ENCODE data around the gene GLUD1.
"Not testable (repeated sequence)": the region's sequence is repeated elsewhere in the genome, so short reads cannot be mapped to it uniquely, and the experiment has no call there.

GLUD1 gene

DNA sequence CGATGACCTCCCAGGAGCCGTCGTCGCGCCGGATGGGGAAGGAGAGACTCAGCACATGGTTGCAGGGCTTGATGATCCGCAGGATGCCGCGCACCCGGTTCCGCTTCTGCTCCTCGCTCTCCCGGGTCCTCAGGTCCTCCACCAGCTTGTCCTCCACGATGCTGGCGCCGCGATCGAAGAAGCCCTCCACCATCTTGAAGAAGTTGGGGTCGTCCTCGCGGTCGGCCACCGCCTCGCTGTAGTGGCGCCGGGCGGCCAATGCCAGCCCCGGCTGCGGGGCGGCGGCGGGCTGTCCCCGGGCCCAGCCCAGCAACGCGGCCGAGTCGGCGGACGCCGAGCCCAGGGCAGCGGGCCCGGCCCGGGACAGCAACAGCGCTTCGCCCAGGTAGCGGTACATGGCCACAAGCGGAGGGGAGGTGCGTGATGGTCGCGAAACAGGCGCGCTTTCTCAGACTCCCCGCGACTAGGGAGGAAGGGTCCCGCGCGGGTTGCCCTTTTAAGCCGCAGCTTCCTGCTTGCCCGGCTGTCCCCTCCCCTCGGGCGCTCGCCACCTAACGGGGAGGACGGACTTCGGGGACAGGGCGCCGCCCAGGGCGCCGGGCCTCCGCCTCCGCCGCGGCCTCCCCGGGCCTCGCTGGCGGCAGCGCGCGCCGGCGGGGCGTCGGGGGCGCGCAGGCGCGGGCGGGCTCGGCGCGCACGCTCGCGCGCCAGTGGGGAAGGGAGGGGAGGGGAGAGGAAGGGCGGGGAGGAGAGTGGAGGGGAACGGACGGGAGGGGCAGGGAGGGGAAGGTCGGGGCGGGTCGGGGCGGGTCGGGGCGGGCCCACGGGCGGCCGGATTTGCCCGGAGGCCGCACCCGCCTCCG is at the start of gene GLUD1, which contains the start of gene SHLD2:
GLUD1 (minus strand) TSS at position 471 of the 863 bp plus-strand sequence; CDS start at position 397, 74 bp downstream.
SHLD2 (plus strand) TSS at position 834 of the 863 bp plus-strand sequence. CDS start 56,149 bp downstream, outside the sequence.
- DNase-seq: peak; percentile 66

DNA sequence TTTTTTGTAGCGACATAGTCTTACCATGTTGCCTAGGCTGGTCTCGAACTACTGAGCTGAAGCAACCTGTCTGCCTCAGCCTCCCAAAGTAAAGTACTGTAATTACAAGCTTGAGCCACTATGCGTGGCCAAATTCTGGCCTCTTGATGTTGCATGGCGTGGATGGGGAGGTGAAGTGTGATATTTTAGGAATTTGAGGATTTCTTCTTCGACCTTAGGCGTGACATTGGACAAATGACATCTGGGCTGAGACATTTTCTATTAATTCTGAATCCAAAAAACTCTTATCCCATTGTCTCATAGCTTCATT is 48.4 kb upstream of the GLUD1 start:
- not testable (repeated sequence) for DNase-seq

DNA sequence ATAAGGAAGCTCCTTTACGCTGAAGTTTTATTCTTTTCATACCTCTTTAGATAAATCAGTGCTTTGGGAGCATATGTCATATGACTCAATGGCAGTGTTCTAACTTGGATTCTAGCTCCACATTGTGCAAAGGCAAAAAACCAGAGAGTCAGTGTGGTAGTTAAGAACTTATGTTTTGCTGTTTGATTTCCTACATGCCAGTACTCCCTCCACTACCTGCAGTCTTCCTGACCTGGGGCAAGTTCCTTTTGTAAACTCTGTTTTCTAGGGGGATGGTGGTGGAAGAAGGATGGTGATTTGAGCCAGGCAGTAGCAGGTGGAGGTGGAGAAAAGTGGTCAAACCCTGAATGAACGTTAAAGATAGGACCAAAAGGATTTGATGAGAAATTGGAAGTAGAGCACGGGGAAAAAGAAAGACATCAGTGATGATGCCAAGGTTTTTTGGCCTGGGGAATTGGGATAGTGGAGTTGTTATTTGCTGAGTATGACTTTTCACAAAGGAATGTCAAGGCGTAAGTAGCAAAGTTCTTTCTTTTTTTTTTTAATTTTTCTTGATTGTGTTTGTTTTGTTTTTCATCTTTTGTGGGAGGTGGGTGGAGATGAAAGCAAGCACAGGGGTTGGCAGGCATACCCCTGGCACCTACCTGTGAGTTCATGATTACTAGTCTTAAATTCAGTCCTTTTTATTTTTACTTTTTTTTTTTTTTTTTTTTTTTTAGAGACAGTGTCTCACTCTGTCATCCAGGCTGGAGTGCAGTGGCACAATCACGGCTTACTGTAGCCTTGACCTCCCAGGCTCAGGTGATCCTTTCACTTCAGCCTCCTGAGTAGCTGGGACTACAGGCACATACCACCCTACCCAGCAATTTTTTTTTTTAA is 47.8 kb upstream of the GLUD1 start:
- not testable (repeated sequence) for DNase-seq

DNA sequence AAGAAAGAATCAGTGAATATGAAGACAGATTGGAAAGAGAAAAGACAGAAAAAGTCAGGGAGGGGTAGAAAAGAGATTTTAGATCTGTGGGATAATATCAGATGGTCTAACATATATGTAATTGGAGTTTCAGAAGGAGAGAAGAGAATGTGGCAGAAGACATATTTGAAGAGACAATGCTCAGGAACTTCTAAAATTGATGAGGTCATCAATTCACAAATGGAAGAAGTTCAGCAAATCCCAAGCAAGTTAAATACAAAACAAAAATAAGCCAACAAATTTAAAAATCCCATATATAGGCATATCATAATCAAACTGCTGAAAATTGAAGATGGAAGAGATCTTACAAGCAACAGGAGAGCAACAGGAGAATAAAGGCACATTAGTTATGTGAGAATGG is 42.8 kb upstream of the GLUD1 start:
- DNase-seq: not testable (repeated sequence)

DNA sequence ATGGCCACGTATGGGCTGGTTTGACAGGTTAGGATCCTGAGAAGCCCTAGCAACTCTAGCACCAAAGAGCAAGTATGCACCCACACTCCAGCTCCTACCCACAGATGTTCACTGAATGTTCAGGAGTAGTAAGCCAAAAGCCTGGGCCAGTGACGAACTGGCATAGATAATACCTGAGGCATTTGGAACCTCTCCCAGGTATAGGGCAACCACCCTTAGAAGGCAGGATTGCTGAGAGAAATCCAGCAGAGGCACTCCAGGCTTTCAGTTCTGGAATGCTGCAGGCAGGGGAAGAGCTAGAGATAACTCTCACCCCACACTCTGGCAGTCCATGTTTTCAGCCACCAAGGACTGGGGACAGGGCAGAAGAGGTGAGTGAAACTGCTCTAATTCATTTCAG is 39.8 kb upstream of the GLUD1 start:
- not testable (repeated sequence) for DNase-seq

DNA sequence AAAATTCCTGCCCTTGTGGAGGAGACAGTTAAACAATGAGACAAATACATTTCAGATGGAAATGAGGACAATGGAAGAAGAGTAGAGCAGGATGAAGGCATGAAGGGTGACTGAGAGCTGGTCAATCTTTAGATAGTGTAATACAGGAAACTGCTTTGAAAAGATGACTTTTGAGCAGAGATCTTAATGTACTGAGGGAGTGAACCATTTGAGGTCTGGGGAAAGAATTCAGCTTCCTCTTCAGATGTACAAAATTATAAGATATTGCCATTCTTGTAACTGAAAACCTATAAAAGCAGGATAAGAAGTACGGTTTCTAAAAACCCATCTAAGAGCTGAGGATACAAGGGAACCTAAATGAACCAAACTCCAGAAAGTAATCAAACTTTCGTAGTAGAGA is 39.3 kb upstream of the GLUD1 start:
- DNase-seq: not testable (repeated sequence)

DNA sequence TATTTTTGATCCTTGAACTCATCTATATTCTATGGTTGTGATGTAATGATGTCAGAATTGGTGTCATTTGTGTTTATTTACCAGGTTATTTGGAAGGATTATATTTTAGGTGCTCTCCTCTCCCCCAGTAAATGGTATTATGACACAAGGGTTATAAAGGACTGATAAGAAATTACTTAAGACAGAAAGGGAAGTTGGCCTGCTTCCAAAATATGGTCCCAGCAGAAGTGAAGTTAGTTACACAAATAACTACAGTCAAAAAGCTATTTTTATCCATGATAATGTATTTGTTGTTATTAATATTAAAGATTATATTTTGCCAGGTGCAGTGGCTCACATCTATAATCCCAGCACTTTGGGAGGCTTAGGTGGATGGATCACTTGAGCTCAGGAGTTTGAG is 37.5 kb upstream of the GLUD1 start:
- DNase-seq: not testable (repeated sequence)

DNA sequence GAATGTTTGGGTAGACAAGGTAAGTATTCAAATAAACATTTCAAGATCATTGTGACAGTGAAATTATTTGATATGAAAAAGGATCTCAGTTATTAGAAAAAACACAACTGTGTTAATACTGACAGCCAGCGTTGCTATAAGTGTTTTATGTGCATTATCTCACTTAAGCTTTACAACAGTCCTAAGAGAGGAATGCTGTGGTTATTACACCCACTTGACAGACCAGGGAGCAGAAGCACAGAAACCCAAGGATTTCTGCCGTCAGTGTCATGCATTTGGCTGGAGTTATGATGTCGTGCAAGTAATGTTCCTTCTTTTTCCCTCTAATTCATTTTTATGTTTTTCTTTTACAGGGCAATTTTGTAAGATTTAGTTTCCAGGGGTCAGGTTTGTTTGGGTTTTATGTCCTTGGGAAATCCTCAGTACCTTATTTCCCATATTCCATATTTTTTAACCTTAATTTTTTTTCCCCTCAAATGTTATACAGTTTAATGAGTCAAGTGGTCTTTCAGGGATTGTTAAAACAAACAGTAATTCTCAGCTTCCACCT is 33.0 kb upstream of the GLUD1 start:
- DNase-seq: not testable (repeated sequence)

DNA sequence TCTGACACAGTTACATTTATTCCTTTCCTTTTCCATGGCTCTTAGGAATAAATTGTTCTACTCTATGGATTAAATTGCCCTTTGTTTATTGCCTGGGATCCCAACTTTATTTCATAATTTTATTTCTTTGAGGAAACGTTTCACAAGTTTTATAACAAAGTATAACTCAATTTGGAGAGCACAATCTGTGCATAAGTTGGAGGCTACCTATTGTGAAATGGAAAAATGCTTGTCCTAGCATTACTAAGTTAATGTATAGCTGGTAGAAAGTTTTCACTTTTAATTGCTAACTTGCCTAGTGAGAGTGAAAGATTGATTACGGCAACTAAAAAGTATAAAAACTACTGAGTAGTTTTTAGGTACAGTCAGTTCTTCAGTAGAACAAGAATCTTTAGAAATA is 32.4 kb upstream of the GLUD1 start:
- DNase-seq: not testable (repeated sequence)

DNA sequence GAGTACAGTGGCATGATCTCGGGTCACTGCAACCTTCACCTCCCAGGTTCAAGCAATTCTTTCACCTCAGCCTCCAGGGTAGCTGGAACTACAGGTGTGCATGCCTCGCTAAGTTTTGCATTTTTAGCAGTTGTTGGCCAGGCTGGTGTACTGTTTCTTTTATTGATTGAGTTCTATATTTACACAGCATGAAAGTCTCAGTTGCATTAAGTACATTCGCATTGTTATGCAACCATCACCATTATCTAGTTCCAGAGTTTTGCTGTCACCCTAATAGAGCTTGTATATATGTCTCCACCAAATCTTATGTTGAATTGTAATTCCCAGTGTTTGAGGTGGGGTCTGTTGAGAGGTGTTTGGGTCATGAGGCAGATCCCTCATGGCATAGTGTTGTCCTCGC is 28.7 kb upstream of the GLUD1 start:
- DNase-seq: not testable (repeated sequence)

DNA sequence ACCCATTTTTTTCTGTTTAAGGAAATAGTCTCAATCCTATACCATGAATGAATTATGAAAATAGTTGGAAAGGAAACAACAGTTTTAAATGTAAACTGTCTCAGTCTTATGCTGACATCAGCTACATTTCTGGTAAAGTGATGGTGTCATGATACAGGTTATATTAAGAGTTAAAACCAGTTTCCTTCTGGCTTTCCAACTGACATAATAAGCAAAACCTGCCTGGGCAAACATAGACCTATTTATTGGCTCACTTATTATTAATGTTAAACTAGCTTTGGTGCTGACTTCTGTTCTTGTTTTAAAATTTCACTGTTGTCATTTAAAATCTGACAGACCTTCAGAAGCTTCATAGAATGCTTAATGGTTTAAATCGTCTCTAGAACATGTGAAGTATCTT is 24.4 kb upstream of the GLUD1 start:
- not testable (repeated sequence) for DNase-seq

DNA sequence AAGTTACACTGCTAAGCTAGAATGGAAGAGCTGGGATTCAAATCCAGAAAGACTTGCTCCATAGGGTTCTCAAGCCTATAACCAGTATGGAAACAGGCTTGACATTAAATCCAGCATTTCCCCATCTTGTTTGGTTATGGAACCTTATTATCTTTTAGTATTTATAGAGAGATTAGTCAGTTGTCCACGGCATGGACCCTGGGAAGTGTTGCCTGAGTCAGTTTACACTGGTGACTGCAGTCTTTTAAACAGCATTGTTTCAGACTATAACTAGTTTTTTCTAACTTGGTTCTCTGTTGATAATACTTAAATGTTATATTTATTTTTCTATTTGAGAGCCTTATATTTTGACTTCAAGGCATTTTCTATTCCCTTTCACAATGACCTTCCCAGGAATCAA is 23.5 kb upstream of the GLUD1 start:
- not testable (repeated sequence) for DNase-seq

DNA sequence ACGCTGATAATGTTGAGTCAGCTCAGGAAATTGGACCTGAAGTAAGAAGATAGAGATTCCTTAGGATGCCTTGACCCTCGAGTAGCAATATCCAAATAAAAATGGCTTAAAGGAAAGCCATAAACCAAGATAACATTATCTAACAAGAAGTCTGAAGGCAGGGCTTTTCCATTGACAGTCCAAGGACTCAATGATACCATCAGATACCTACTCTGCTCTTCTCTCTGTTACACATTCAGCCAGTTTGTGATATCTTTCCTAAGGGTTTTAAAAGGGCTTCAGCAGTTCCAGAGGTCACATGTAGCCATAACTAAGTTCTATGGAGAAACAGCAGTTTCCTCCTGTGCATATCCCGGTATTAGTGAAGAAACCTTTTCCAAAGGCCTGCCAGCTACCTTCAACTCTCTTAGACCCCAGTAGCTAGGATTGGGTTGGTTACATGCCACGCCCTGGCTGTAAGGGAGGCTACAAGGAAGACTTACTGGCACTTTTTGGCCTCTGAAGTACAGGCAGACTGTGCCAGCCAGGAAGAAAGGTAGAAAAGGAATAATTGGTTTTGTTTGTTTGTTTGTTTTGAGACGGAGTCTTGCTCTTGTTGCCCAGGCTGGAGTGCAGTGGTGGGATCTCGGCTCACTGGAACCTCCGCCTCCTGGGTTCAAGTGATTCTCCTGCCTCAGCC is 10.9 kb upstream of the GLUD1 start:
- DNase-seq: no peak

DNA sequence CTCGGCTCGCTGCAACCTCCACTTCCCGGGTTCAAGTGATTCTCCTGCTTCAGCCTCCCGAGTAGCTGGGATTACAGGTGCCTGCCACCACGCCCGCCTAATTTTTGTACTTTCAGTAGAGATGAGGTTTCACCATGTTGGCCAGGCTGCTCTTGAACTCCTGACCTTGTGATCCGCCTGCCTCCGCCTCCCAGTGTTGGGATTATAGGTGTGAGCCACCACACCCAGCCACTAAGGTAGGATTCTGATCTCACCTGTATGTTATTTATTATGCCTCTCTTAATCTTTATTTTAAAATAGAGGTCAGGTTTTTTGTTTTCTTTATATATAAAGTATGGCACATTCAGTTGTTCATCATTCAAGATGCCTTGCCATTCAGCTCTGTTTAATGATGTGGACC is 10.1 kb upstream of the GLUD1 start:
- DNase-seq: not testable (repeated sequence)

DNA sequence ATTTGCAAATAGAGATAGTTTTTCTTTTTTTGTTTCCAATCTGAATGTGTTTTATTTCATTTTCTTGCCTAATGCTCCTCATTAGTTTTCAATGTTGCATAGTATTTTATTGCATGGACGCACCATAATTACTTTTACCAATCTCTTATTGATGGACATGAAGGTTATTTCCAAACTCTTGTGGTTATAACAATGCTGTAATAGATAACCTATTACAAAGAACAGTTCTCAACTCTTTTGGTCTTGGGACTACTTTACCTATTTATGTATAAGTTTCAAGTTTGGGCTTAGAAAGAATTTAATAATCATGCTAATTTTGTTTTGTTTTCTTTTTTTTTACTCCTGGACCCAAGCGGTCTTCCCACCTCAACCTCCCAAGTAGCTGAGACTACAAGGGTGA is 7.4 kb upstream of the GLUD1 start:
- no peak for DNase-seq

DNA sequence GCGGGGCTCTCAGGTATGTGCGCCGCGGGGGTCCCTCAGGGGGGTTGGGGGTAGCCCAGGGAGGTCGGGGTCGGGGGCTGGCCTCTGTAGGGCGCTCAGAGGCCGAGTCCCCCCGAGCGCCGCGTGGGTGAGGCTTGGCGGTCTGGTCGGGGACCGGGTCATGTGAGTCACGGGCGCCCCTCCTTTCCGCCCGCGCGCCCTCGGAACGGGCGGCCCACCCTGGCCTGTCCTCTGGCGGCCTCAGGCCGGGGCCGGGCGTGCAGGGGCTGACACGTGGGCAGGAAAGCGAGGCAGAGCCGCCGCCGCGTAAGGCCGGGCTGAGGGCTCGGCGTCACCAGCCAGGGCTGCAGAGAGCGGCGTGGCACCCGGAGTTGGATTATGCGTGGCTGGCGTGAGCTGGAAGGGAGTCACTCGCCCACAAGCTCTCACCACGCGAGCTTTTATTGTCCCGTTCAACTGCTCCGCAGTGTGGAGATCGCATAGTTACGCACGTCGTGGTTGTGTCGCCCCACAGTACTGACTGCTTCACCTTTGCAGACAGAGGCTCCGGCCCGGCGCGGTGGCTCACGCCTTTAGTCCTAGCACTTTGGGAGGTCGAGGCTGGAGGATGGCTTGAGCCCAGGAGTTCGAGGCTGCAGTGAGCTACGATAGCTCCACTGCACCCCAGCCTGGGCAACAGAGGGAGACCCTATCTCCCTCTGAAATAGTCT is 748 bp upstream of the GLUD1 start:
- peak; percentile 45 for DNase-seq

DNA sequence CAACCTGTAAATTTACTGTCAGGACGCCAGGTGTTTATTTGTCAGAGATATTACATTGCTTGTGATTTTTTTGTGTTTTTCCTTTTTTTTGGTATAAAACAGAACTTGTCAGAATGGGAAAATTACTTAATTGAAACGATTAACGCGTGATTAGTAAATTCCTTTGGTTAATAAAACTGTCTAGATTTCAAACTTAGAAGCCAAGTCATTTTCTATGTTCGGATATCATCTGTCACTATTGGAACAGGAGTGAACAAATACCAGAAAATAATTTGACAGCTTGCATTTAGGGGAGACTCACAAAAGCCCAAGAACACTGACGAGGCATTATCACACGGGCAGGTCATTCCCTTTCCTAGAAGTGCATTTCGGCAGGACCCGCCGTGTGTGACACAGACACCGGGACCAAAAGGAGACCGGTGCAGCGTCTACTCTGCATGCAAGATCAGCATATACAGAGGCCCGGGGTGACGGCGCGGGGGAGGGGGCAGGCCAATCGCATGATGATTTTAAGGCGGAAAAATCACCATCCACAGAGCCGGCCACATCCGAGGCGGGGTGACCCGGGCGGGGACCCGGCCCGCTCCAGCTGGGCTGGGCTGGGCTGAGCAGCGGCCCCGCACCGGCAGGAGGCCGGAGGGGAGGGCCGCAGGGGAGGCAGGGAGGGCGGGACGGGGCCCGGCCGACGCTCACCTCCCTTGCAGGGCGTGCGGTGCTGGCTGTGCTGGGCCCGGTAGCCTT is 841 bp downstream of the GLUD1 start:
- peak; percentile 15 for DNase-seq

DNA sequence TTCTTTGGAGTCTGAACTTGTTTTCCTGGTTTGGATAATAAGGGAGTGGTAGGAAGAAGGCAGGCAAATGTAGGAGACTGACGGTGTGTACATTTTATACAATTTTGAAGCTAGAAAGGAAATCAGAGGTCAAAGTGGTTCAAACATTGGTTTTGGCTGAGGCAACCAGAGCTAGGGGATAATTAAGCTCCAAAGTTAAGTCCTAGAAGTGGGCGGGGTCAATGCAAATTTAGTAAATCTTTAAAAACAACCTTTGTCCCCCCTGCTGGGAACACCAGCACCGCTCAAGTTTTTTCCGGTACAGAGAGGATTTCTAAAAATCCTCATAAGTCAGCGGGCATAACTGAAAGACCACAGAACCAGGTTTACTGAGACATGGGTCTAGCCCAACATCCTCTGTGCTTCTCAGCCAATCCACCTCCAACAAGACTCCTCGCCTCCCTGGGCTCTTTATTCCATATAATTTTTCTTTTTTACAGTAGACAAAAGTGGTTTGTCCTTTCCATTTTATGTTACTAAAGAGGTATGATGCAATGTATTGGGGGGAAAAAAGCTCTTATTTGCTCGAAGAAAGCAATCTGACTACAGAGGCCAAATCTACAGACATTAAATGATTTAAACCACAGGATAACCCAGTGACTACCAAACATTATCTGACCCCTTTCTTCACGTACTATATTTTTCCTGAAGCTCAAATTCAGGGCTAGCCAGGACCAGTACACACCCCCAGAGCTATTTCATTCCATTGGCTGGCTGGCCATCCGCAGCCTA is 1.6 kb downstream of the GLUD1 start:
- DNase-seq: no peak

DNA sequence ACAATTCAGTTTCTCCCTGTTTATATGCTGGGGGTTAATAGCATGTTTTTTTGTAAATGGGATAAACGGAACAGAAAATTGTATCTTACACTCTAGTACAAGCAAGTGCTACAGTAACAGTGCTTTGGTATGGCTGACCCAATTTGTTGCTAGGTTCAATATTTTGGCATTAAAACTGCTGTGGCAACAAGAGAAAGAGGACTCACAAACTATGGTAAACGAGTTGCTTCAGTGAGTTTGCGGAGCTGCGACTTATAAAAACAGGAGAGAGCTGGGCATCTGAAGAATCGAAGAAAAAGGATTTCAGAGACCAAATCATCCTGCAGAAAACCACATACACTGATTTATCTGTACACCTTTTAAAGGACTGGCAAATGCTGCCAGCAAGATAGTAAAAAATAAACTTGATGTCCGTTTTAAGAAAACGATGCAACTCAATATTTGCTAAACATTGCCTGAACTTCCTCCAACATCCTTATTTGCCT is 2.2 kb downstream of the GLUD1 start:
- no peak for DNase-seq

DNA sequence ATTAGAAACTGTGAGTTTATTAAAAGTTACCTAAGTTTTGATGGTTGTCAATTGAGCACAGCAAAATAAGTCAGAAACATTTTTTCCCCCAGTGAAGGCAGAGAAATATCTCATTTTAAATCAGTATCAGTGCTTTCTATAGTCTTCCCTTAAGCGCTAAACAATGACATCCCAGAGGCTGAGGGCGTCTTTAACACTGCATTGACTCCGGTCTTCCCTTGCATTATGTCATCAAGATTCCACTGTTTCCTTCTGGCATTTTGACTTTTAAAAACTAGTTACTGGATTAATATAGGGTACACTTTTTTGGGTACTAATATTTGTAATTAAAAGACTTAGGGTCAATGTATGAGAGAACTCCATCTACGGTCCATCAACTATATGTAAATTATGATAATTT is 3.9 kb downstream of the GLUD1 start:
- DNase-seq: no peak

DNA sequence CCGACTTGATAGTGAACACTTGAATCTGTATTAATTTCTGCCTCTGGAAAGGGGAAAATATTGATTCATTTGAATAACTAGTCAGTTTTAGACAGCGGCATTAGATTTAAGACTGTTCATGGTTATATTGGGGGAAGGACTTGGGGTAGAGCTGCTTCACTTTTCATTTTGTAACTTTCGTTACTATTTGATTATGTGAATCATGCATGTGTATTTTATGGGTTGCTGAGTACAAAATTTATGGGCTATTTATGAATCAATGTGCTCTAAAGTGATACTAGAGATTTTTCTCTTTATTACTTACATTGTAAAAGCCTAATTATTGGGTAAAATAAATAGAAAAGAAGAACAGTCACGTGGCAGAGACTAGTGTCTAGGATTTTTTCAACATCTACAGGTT is 4.9 kb downstream of the GLUD1 start:
- DNase-seq: no peak

All from NCI-H2171 treated with DMSO at 0.1 percent for 48 hours (cell line).